Stimulated activated CD4-positive, alpha-beta T cell treated with anti-CD3 and anti-CD28 coated beads, Interleukin-1b, Interleukin-23, amount 100 ng/mL, for 24 hours (primary cell): ENCODE data around the gene EIF2B2.

Experiments used
- DNase-seq, 4 experiments: peaks; one replicate each; pipeline ENCODE4 v3.0.0-alpha.2; 2020; ENCODE audit warnings: low read depth in 4 of 4, low spot score in 1 of 4

Gene EIF2B2

DNA sequence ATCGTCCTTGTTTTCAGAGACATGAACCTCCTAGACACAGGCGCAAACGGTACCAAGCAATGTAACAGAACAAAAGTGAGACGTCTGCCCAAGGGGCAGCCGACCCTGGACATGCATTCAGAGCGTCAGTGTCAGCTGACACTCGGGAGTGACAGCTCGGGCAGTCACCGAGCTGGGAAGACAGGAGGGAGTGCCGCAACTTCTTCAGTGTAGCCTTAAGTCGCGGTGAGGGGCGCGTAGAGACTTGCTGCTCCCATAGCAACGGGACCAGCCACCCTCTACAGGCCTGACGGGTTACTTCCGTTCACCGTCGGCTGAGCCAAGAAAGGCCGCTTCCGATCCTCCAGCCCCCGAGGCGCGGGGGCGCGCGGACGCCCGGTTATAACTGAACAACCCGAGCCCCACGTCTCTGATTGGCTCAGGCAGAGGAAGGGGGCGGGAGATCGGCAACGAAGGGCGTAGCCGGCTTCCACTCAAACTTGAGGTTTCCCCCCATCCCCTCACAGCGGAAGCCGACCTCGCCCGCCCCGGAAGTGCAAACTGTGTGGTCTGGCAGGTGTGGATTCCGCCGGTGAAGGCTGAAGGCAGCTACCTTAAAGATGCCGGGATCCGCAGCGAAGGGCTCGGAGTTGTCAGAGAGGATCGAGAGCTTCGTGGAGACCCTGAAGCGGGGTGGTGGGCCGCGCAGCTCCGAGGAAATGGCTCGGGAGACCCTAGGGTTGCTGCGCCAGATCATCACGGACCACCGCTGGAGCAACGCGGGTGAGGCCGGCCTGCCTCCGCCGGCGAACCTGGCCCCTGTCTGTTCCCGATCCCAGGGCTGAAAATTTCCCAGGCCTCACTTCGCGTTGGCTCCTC lies at the start of gene EIF2B2:
Gene EIF2B2 (plus strand): TSS at position 530 of the 858 bp plus-strand sequence. CDS start 70 bp downstream, at position 600.
- peak; percentile 95 to 98 (median 98) for DNase-seq

DNA sequence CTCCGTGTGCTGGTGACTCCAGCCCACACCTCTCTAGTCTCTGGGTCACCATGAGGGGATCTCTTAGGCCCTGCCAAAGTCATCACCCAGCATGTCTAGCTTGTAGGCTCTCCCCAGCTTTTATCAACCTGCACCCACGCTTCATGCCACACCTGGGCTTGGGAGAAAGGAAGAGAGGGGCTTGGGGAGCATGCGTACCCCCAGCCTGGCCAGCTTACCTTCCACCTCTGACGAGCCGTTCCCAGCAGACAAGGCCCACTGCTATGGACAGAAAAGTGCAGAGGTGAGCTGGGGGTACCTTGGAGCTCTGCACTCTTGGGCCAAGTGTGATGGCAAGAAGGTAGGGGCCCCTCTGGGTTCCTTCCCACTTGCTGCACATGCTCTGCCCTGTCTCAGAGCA lies 49.0 kb upstream of the EIF2B2 start:
- DNase-seq: no peak

GRCh38 chr14:74954232-74954946 lies 48.3 kb upstream of the EIF2B2 start:
- DNase-seq: no peak

GRCh38 chr14:74954947-74955228 lies 47.8 kb upstream of the EIF2B2 start:
- no peak for DNase-seq

GRCh38 chr14:74955229-74956026 lies 47.3 kb upstream of the EIF2B2 start, which contains the start of gene PGF:
Gene PGF (minus strand): TSS chr14:74955597. CDS start chr14:74955242, 355 bp downstream.
- DNase-seq: no peak

DNA sequence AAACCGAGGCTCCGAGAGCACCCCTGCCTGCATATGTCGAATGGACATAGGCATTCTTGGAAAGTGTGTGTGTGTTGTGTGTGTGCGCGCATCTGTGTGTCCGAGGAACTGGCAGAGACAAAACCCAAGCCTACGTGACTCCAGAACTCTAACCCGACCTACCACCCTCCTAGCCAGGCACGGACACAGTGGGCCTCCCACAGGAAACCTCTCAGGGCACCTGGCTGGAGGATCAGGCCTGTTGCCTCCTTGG lies 46.8 kb upstream of the EIF2B2 start:
- DNase-seq: no peak

- DNase-seq: no peak
Measured at GRCh38 chr14:74956280-74957072, 46.2 kb upstream of the EIF2B2 start.

GRCh38 chr14:74959596-74960180 lies 43.0 kb upstream of the EIF2B2 start:
- no peak for DNase-seq

DNA sequence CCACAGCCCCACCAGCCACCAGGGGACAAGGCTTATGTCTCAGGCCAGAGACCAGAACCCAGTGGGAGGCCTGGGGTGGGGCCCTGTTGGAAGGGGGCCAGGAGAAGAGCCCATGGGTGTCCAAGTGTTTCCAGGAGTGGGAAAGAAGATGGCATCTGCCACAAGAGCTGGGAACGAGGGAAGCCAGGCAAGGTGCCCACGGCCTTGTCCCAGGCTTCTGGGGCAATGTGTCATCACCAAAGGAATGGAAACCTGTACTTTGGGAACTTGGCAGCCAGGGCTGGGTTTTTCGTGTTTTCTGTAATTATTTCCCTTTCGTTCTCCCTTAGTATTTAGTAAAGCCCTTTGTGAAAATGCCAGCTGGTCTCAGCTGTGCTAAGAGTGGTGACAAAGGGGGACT lies 42.0 kb upstream of the EIF2B2 start:
- DNase-seq: no peak

- DNase-seq: no peak
Measured at GRCh38 chr14:74961238-74961911, 41.3 kb upstream of the EIF2B2 start.

DNA sequence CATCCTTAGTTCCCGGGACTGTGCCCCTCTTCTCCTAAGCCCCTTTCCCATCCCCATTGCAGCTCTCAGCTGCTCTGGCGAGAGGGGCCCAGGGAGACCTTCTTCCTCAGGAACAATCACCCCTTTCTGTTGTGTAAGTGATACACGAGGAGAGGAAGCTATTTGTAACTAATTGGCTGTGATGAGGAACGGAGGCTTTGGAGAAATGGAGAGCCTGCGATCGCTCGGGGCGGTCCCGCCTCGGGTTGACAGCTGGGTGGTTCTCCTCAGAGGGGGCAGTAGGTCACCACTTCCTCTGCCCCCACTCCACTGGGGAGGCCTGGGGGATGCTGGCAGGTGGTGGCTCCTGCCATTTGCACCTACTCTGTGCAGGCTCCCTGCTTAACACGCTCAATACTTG lies 40.7 kb upstream of the EIF2B2 start:
- DNase-seq: no peak

- DNase-seq: no peak
Measured at GRCh38 chr14:74962493-74962892, 40.2 kb upstream of the EIF2B2 start.

- no peak for DNase-seq
Measured at GRCh38 chr14:74963178-74963704, 39.5 kb upstream of the EIF2B2 start.

DNA sequence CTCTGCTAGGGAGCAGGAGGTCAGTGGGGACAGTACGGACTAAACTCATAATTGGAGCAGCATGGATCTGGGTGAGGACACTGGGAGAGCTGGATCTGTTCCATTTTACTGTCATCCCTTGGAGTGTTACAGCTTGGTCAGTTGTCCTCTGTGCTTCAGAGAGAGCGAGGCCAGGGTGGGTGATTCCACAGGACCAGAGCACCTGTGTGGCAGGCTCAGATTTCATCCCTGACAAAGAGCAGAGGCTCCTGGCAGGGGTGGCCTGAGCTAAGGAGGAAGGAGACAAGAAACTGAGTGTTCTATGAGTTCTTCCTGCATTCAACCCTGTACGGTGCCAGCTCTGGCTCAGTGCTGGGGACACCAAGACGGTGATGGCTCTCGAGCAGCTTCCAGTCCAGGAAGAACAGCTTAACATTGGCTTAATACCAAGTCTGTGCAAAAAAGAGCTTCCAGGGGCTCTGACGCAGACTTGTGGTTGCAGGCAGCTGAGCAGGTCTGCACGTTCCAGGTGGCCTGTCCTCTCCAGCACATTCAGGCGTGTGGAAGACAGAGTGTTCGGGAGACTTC lies 38.9 kb upstream of the EIF2B2 start:
- DNase-seq: no peak

- no peak for DNase-seq
Measured at GRCh38 chr14:74964787-74965485, 37.8 kb upstream of the EIF2B2 start.

DNA sequence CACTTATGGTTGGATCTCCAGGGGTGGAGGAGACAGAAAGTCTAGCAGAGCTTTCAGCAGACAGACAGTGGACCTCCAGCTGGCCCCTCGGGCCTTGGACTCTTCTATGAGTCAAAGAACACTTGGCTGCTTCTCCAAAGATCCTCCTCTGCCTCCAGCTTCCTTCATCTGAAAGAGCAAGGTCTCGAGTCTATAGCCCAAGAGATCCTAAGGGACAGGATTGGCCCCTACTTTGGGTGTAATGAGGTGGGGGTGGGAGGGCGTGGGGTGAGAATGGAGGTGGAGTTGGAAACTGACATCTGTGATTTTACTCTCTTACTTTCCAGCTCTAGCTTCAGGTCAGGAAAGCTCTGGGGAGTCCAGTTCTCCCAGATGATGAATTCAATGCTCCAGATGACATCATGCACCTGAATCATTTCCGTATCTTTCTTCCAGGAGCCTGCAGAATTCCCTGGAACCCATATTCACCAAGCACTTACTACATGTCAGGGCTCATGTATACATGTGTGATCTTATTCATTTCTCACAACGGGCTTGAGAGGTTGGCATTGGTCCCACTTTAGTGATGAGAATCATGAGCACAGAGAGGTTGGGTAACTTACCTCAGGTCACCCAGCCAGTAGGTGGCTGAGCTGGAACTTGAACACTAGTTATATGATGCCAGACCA lies 37.1 kb upstream of the EIF2B2 start:
- no peak for DNase-seq

GRCh38 chr14:74968811-74969210 lies 33.9 kb upstream of the EIF2B2 start:
- DNase-seq: no peak

- DNase-seq: peak in 1 of 4 experiments; percentile 7
Measured at GRCh38 chr14:74973003-74973653, 29.6 kb upstream of the EIF2B2 start.
